ENCODE results near the gene ZSCAN10. TPM values are rescaled to one million over a fixed set of nuclear protein-coding genes. Genes with fewer than 3 reads are reported as not detected.
"Not testable (repeated sequence)": the region's sequence is repeated elsewhere in the genome, so short reads cannot be mapped to it uniquely, and the experiment has no call there.

ZSCAN10 gene
- total RNA-seq, 8 experiments from 2014 or later, result 0.17 to 0.71 (median 0.40) TPM; not detected in 2

- WGBS, 10 experiments, result 84 to 100% (median 97%) methylated on average over 5 to 20 of the region's 22 CpGs; no CpG with 5 or more reads in 3 of the 10 experiments
- in situ Hi-C loops (cut with MboI; ENCODE audit: low pct_unique_long_range_greater_than_20kb in 2 of 9, low sequenced_read_pairs in 9 of 9, unreplicated experiment in 9 of 9), result loop anchor here in 1 of 9 experiments (25.0 kb wide), 1 partner anchor 105 kb away; the partner anchor contains the start of genes BICDL2 and MMP25
- no peak for ATAC-seq (replicated peaks in 6 of 8)
- Histone ChIP-seq H3K4me1 (replicated peaks in 1 of 2) (no peaks in the 10 kb centered on the region), H3K27ac (no peak overlapping the region), H3K4me3 (no peak overlapping the region)
Observed at GRCh38 chr16:3142327-3142726, 43.2 kb upstream of the ZSCAN10 start.

- no peak overlapping the region for H3K4me3 ChIP-seq
- no peak overlapping the region for H3K27ac ChIP-seq
- ATAC-seq (replicated peaks in 6 of 8), result peak in 2 of 8 experiments; percentile 4 to 11
- 97 to 100% (median 100%) methylated on average over 1 to 7 of the region's 23 CpGs; no CpG with 5 or more reads in 7 of the 10 experiments for WGBS, 10 experiments
- in situ Hi-C loops (cut with MboI; ENCODE audit: low pct_unique_long_range_greater_than_20kb in 2 of 9, low sequenced_read_pairs in 9 of 9, unreplicated experiment in 9 of 9), result loop anchor here in 1 of 9 experiments (25.0 kb wide), 1 partner anchor 105 kb away; the partner anchor contains the start of genes BICDL2 and MMP25
- no peaks in the 10 kb centered on the region for H3K4me1 ChIP-seq (replicated peaks in 1 of 2)
Observed at GRCh38 chr16:3141781-3142311, 42.8 kb upstream of the ZSCAN10 start.

GRCh38 chr16:3140603-3141427 is 41.7 kb upstream of the ZSCAN10 start:
- peaks cover 6 to 7% of the 10 kb centered on the region in 2 donors for H3K4me1 ChIP-seq (replicated peaks in 1 of 2)
- 60 to 98% (median 95%) methylated on average over 2 to 28 of the region's 69 CpGs; no CpG with 5 or more reads in 4 of the 10 experiments for WGBS, 10 experiments
- H3K4me3 ChIP-seq, result no peak overlapping the region
- in situ Hi-C loops (cut with MboI; ENCODE audit: low pct_unique_long_range_greater_than_20kb in 2 of 9, low sequenced_read_pairs in 9 of 9, unreplicated experiment in 9 of 9), result loop anchor here in 1 of 9 experiments (25.0 kb wide), 1 partner anchor 104 kb away; the partner anchor contains the start of genes BICDL2 and MMP25
- ATAC-seq (replicated peaks in 6 of 8), result peak in 2 of 8 experiments; percentile 6 to 9
- H3K27ac ChIP-seq, result no peak overlapping the region

GRCh38 chr16:3139561-3139960 is 40.5 kb upstream of the ZSCAN10 start:
- ATAC-seq (replicated peaks in 6 of 8); H3K27ac ChIP-seq; H3K4me3 ChIP-seq; H3K4me1 ChIP-seq (replicated peaks in 1 of 2): not testable (repeated sequence)
- in situ Hi-C loops (cut with MboI; ENCODE audit: low pct_unique_long_range_greater_than_20kb in 2 of 9, low sequenced_read_pairs in 9 of 9, unreplicated experiment in 9 of 9), result loop anchor here in 1 of 9 experiments (25.0 kb wide), 1 partner anchor 102 kb away; the partner anchor contains the start of genes BICDL2 and MMP25
- WGBS, 10 experiments, result 40 to 100% (median 82%) methylated on average over 1 to 8 of the region's 9 CpGs; no CpG with 5 or more reads in 2 of the 10 experiments

- ATAC-seq (replicated peaks in 6 of 8), result no peak
- 81 to 98% (median 91%) methylated on average over 2 to 9 of the region's 14 CpGs; no CpG with 5 or more reads in 3 of the 10 experiments for WGBS, 10 experiments
- H3K4me1 ChIP-seq (replicated peaks in 1 of 2), result peaks cover 7 to 8% of the 10 kb centered on the region in 2 donors
- no peak overlapping the region for H3K27ac ChIP-seq
- in situ Hi-C loops (cut with MboI; ENCODE audit: low pct_unique_long_range_greater_than_20kb in 2 of 9, low sequenced_read_pairs in 9 of 9, unreplicated experiment in 9 of 9), result loop anchor here in 1 of 9 experiments (25.0 kb wide), 1 partner anchor 102 kb away; the partner anchor contains the start of genes BICDL2 and MMP25
- H3K4me3 ChIP-seq, result no peak overlapping the region
Observed at GRCh38 chr16:3138823-3139426, 39.8 kb upstream of the ZSCAN10 start.

- peaks cover 10 to 11% of the 10 kb centered on the region in 2 donors for H3K4me1 ChIP-seq (replicated peaks in 1 of 2)
- no peak overlapping the region for H3K27ac ChIP-seq
- ATAC-seq (replicated peaks in 6 of 8), result no peak
- no peak overlapping the region for H3K4me3 ChIP-seq
- 30 to 85% (median 80%) methylated on average over 1 to 10 of the region's 21 CpGs; no CpG with 5 or more reads in 5 of the 10 experiments for WGBS, 10 experiments
- in situ Hi-C loops (cut with MboI; ENCODE audit: low pct_unique_long_range_greater_than_20kb in 2 of 9, low sequenced_read_pairs in 9 of 9, unreplicated experiment in 9 of 9), result loop anchor here in 1 of 9 experiments (25.0 kb wide), 1 partner anchor 101 kb away; the partner anchor contains the start of genes BICDL2 and MMP25
Observed at GRCh38 chr16:3138342-3138741, 39.2 kb upstream of the ZSCAN10 start.

- no peak for ATAC-seq (replicated peaks in 6 of 8)
- in situ Hi-C loops (cut with MboI; ENCODE audit: low pct_unique_long_range_greater_than_20kb in 2 of 9, low sequenced_read_pairs in 9 of 9, unreplicated experiment in 9 of 9), result loop anchor here in 1 of 9 experiments (25.0 kb wide), 1 partner anchor 100 kb away; the partner anchor contains the start of genes BICDL2 and MMP25
- H3K4me3 ChIP-seq, result no peak overlapping the region
- 84 to 100% (median 93%) methylated on average over 5 to 6 of the region's 13 CpGs; no CpG with 5 or more reads in 6 of the 10 experiments for WGBS, 10 experiments
- H3K4me1 ChIP-seq (replicated peaks in 1 of 2), result peaks cover 12 to 15% of the 10 kb centered on the region in 2 donors
- H3K27ac ChIP-seq, result no peak overlapping the region
Observed at GRCh38 chr16:3137267-3137666, 38.2 kb upstream of the ZSCAN10 start.

GRCh38 chr16:3135126-3135715 is 36.1 kb upstream of the ZSCAN10 start:
- in situ Hi-C loops (cut with MboI; ENCODE audit: low pct_unique_long_range_greater_than_20kb in 2 of 9, low sequenced_read_pairs in 9 of 9, unreplicated experiment in 9 of 9), result loop anchor here in 1 of 9 experiments (25.0 kb wide), 1 partner anchor 98 kb away; the partner anchor contains the start of genes BICDL2 and MMP25

GRCh38 chr16:3134338-3135125 is 35.4 kb upstream of the ZSCAN10 start, which contains the start of gene ZNF213:
ZNF213 (plus strand) TSS chr16:3135029; CDS start chr16:3137281, 2,252 bp downstream.
- in situ Hi-C loops (cut with MboI; ENCODE audit: low pct_unique_long_range_greater_than_20kb in 2 of 9, low sequenced_read_pairs in 9 of 9, unreplicated experiment in 9 of 9), result loop anchor here in 1 of 9 experiments (25.0 kb wide), 1 partner anchor 97 kb away; the partner anchor contains the start of genes BICDL2 and MMP25
- peak within 1 kb of the TSS; percentile 85 to 99 (median 93) for H3K4me3 ChIP-seq
- ATAC-seq (replicated peaks in 6 of 8), result peak; percentile 90 to 96 (median 94)
- peak within 1 kb of the TSS; percentile 98 to 99 for H3K27ac ChIP-seq
- WGBS, 10 experiments, result 0 to 1% (median 0%) methylated on average over 1 to 20 of the region's 63 CpGs; no CpG with 5 or more reads in 3 of the 10 experiments
- peaks cover 12 to 15% of the 10 kb centered on the region in 2 donors for H3K4me1 ChIP-seq (replicated peaks in 1 of 2)

More at GRCh38 chr16:3135126-3135715, 36.1 kb upstream of the ZSCAN10 start:
- 0 to 4% (median 2%) methylated on average over 3 to 21 of the region's 43 CpGs for WGBS, 10 experiments
- peak overlapping the region; percentile 85 to 99 (median 93) for H3K4me3 ChIP-seq
- ATAC-seq (replicated peaks in 6 of 8), result peak in 7 of 8 experiments; percentile 1 to 69 (median 63)
- H3K4me1 ChIP-seq (replicated peaks in 1 of 2), result peaks cover 12 to 15% of the 10 kb centered on the region in 2 donors
- peak overlapping the region; percentile 84 to 99 for H3K27ac ChIP-seq

GRCh38 chr16:3133844-3134243 is 34.8 kb upstream of the ZSCAN10 start:
- in situ Hi-C loops (cut with MboI; ENCODE audit: low pct_unique_long_range_greater_than_20kb in 2 of 9, low sequenced_read_pairs in 9 of 9, unreplicated experiment in 9 of 9), result loop anchor here in 1 of 9 experiments (25.0 kb wide), 1 partner anchor 97 kb away; the partner anchor contains the start of genes BICDL2 and MMP25
- H3K4me1 ChIP-seq (replicated peaks in 1 of 2), result peaks cover 18 to 20% of the 10 kb centered on the region in 2 donors
- no peak for ATAC-seq (replicated peaks in 6 of 8)
- peak overlapping the region; percentile 98 to 99 for H3K27ac ChIP-seq
- peak overlapping the region; percentile 85 to 99 (median 93) for H3K4me3 ChIP-seq
- 0 to 46% (median 11%) methylated on average over 2 to 6 of the region's 7 CpGs; no CpG with 5 or more reads in 1 of the 10 experiments for WGBS, 10 experiments
